Sigmoid colon (tissue), 7 donors: ENCODE measurements around the gene BPIFB3. TPM values are rescaled to one million over a fixed set of nuclear protein-coding genes. Genes with fewer than 3 reads are reported as not detected.

Experiments used
- DNase-seq: peaks from one replicate; pipeline ENCODE4 v3.0.0-alpha.2; 2019
- H3K27ac ChIP-seq, 4 donors: fragments of 200-600 bp; sonication (generic); one replicate each; pipeline ENCODE4 v1.5.1; 2016 to 2019; ENCODE audit warnings: mild to moderate bottlenecking in 1 of 4
- H3K27me3 ChIP-seq, 3 donors: fragments of 200-600 bp; sonication (generic); one replicate each; pipeline ENCODE4 v1.5.1; 2019; ENCODE audit warnings: mild to moderate bottlenecking in 1 of 3
- H3K36me3 ChIP-seq, 4 donors: fragments of 200-600 bp; sonication (generic); one replicate each; pipeline ENCODE4 v1.5.1; 2016 to 2019
- H3K4me1 ChIP-seq, 4 donors: fragments of 200-600 bp; sonication (generic); one replicate each; pipeline ENCODE4 v1.5.1; 2017 to 2019
- H3K4me3 ChIP-seq, 4 donors: fragments of 200-600 bp; sonication (generic); one replicate each; pipeline ENCODE4 v1.5.1; 2017 to 2019; ENCODE audit warnings: mild to moderate bottlenecking in 2 of 4, moderate library complexity in 1 of 4
- H3K9me3 ChIP-seq, 4 donors: fragments of 200-600 bp in 3 of 4; sonication (generic) in 3 of 4; one replicate each; pipeline versions ENCODE4 v1.5.1 to v1.6.1; 2013 to 2019
- CTCF ChIP-seq, 4 experiments: fragments of 450-650 bp in 3 of 4; fragments of 200-600 bp in 1 of 4; IDR thresholded peaks; one replicate each; pipeline ENCODE4 v1.5.1; 2016 to 2019; ENCODE audit warnings: antibody characterized with exemption in 4 of 4, mild to moderate bottlenecking in 3 of 4, moderate library complexity in 2 of 4
- EP300 ChIP-seq, 4 donors: sonication (generic); formaldehyde crosslinking; IDR thresholded peaks; one replicate each; pipeline ENCODE4 v1.6.1; 2017; ENCODE audit warnings: antibody characterized with exemption in 4 of 4
- POLR2A ChIP-seq, 2 donors: fragments of 450-650 bp; IDR thresholded peaks; one replicate each; pipeline ENCODE4 v1.6.1; 2016; ENCODE audit warnings: antibody characterized with exemption in 2 of 2, mild to moderate bottlenecking in 2 of 2, moderate library complexity in 2 of 2
- POLR2AphosphoS5 ChIP-seq, 4 donors: sonication (generic); formaldehyde crosslinking; IDR thresholded peaks; one replicate each; pipeline ENCODE4 v1.6.1; 2017; ENCODE audit warnings: antibody characterized with exemption in 4 of 4
- WGBS, 2 donors: extraction: QIAGEN DNeasy Blood & Tissue Kit; methylation state at CpG; one replicate each; pipeline ENCODE4 v1.1.7; 2013; 5-methylcytosine and 5-hydroxymethylcytosine counted together
- intact Hi-C: fragments of 100-400 bp; cut with DNase I; formaldehyde crosslinking; loops from one replicate; pipeline ENCODE4 v1.15.1; 2023
- polyA plus RNA-seq, 3 donors: library from polyadenylated mRNA; stranded (reverse); fragments of 200-250 nt; gene quantifications; one replicate each; pipeline ENCODE4 v1.2.3, GENCODE V29; 2013
- total RNA-seq, 4 donors: library from RNA; depleted of rRNA; stranded (reverse); fragments of >200 nt; gene quantifications; one replicate each; pipeline ENCODE4 v1.1.0, GENCODE V29; 2016
- donor health status: healthy with polysubstance abuse.
- donor health status: Bipolar disorder and iron deficiency.
- donor health status: healthy.

BPIFB3 gene
- total and polyA plus RNA-seq, 7 donors, result not detected

DNA sequence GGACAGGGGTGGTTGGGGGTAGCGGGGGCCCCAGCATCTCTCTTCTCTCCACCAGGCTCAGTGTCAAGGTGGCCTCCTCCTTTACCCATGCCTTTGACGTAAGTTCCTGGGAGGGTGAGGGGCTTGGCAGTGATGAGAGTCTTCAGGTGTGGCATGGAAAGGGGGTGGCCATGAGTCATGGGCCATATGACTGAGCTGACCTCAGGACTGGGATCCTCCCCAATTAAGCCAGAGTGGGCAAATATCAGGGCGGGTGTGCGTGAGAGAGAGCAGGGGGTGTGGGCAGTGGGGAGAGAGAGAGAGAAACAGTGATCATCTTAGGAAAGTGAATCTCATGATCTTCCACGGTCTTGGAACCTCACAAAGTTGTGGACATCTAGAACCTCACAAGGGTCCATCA lies 17.5 kb downstream of the BPIFB3 start:
- DNase-seq, result no peak
- no peaks in the 10 kb centered on the region for H3K36me3 ChIP-seq
- no peak overlapping the region for H3K27ac ChIP-seq
- no peak overlapping the region for H3K4me3 ChIP-seq
- no peaks in the 10 kb centered on the region for H3K9me3 ChIP-seq
- H3K27me3 ChIP-seq, result peaks cover 0 to 4% (median 0%) of the 10 kb centered on the region in 3 donors
- no peaks in the 10 kb centered on the region for H3K4me1 ChIP-seq
- no peak for TF ChIP-seq POLR2A (IDR thresholded peaks at IDR 0.05)
- TF ChIP-seq POLR2AphosphoS5 (IDR thresholded peaks at IDR 0.05), result no peak
- no peak for TF ChIP-seq EP300 (IDR thresholded peaks at IDR 0.05)
- TF ChIP-seq CTCF (IDR thresholded peaks at IDR 0.05), result no peak
- intact Hi-C loops, result no loop called here
- 79 to 87% methylated on average over 5 of the region's 5 CpGs for WGBS, 2 donors

DNA sequence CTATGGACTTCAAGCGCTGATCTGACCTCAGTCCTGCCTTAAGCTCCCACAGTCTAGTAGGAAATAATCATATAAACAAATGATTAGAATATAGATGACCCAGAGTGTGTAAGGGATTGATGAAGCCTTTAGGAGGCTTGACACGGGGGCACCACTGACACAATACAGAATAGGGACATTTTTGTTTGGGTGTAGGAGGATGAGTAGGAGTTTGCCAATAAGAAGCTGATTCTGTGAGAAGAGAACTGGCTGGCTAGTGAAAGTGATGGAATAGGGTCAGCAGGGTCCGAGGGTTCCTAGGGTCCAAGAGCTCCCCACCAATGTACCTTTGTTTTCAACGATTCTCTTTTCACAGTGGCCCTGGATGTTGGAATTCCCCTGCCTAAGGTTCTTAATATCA lies 18.7 kb downstream of the BPIFB3 start:
- peaks cover 0 to 12% (median 0%) of the 10 kb centered on the region in 3 donors for H3K27me3 ChIP-seq
- no peaks in the 10 kb centered on the region for H3K4me1 ChIP-seq
- WGBS, 2 donors, result 81 to 90% methylated on average over 4 of the region's 4 CpGs
- no peaks in the 10 kb centered on the region for H3K9me3 ChIP-seq
- DNase-seq, result no peak
- intact Hi-C loops, result no loop called here
- TF ChIP-seq EP300 (IDR thresholded peaks at IDR 0.05) (no peak), POLR2AphosphoS5 (IDR thresholded peaks at IDR 0.05) (no peak), CTCF (IDR thresholded peaks at IDR 0.05) (no peak), POLR2A (IDR thresholded peaks at IDR 0.05) (no peak)
- no peaks in the 10 kb centered on the region for H3K36me3 ChIP-seq
- H3K4me3 ChIP-seq, result no peak overlapping the region
- no peak overlapping the region for H3K27ac ChIP-seq

GRCh38 chr20:33072813-33073212 lies 19.1 kb downstream of the BPIFB3 start:
- TF ChIP-seq POLR2A (IDR thresholded peaks at IDR 0.05), result no peak
- DNase-seq, result no peak
- no peak overlapping the region for H3K27ac ChIP-seq
- H3K27me3 ChIP-seq, result peaks cover 0 to 12% (median 0%) of the 10 kb centered on the region in 3 donors
- no peaks in the 10 kb centered on the region for H3K9me3 ChIP-seq
- intact Hi-C loops, result no loop called here
- no peaks in the 10 kb centered on the region for H3K4me1 ChIP-seq
- 73 to 89% methylated on average over 2 of the region's 2 CpGs for WGBS, 2 donors
- H3K36me3 ChIP-seq, result no peaks in the 10 kb centered on the region
- H3K4me3 ChIP-seq, result no peak overlapping the region

DNA sequence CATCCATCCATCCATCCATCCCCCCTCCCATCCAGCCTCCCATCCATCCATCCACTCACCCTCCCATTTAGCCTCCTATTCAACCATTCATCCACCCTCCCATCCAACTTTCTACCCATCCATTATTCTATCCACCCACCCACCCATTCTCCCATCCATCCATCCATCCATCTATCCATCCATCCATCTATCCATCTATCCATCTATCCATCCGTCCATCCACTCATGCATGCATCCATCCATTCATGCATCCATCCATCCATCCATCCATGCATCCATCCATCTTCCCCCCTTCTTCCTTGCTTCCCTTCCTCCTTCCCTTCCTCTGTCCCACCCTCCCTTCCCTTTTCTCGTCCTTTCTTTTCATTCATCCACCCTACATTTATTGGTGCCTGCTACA lies 21.0 kb downstream of the BPIFB3 start:
- Histone ChIP-seq H3K27me3 (peaks cover 0 to 12% (median 0%) of the 10 kb centered on the region in 3 donors), H3K36me3 (no peaks in the 10 kb centered on the region), H3K27ac (no peak overlapping the region), H3K4me3 (no peak overlapping the region), H3K9me3 (no peaks in the 10 kb centered on the region), H3K4me1 (no peaks in the 10 kb centered on the region)
- no peak for DNase-seq
- TF ChIP-seq CTCF (IDR thresholded peaks at IDR 0.05) (no peak), POLR2AphosphoS5 (IDR thresholded peaks at IDR 0.05) (no peak)
- 80 to 81% methylated on average over 2 of the region's 2 CpGs for WGBS, 2 donors
- intact Hi-C loops, result no loop called here

DNA sequence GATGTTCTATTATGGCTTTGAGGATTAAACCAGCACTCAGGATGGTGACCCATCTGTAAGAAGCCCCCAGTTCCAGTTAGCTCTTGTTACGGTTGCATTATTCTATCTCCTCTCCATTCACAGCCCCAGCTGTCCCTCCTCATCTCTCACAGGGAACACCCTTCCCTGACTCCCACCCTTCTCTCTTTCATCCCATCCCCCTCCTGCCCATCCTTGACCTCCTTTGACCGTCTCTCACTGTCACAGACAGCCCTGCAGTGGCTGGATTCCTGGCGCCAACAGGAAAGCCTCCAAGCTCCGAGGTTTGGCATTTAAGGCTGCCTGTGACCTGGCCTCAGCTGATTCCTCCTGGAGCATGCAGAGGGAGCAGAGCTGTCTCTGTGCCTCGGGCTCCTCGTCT lies 21.6 kb downstream of the BPIFB3 start:
- WGBS, 2 donors, result 48 to 67% methylated on average over 6 of the region's 6 CpGs
- H3K27me3 ChIP-seq, result peaks cover 0 to 12% (median 0%) of the 10 kb centered on the region in 3 donors
- no peaks in the 10 kb centered on the region for H3K4me1 ChIP-seq
- H3K4me3 ChIP-seq, result no peak overlapping the region
- no peak for DNase-seq
- intact Hi-C loops, result no loop called here
- no peak overlapping the region for H3K27ac ChIP-seq
- no peak for TF ChIP-seq EP300 (IDR thresholded peaks at IDR 0.05)
- no peak for TF ChIP-seq CTCF (IDR thresholded peaks at IDR 0.05)
- no peak for TF ChIP-seq POLR2A (IDR thresholded peaks at IDR 0.05)
- no peak for TF ChIP-seq POLR2AphosphoS5 (IDR thresholded peaks at IDR 0.05)
- no peaks in the 10 kb centered on the region for H3K9me3 ChIP-seq
- H3K36me3 ChIP-seq, result no peaks in the 10 kb centered on the region
